Myocyte (in vitro differentiated cells): Measurements from ENCODE around the gene SAPCD2. TPM values are rescaled to one million over a fixed set of nuclear protein-coding genes. Genes with fewer than 3 reads are reported as not detected.
A peak's percentile ranks its signal among the peaks of the same experiment; 100 is the strongest.

Source experiments
- DNase-seq: peaks from one replicate; pipeline ENCODE4 v3.0.0-alpha.2; 2012; ENCODE audit warnings: low read depth
- total RNA-seq: library from RNA; depleted of rRNA; stranded (reverse); fragments of >200 nt; gene quantifications from 2 replicates; pipeline ENCODE4 v1.2.3, GENCODE V29; 2014

SAPCD2 gene
- total RNA-seq, 1 donor from 2014 or later: 1.9 TPM

GRCh38 chr9:137082222-137082924 lies 12.0 kb upstream of the SAPCD2 start:
- no peak for DNase-seq

- DNase-seq: no peak
Measured at GRCh38 chr9:137080260-137081122, 10.1 kb upstream of the SAPCD2 start.

- no peak for DNase-seq
Measured at GRCh38 chr9:137079401-137079787, 9.0 kb upstream of the SAPCD2 start.

- no peak for DNase-seq
Measured at GRCh38 chr9:137078701-137079400, 8.5 kb upstream of the SAPCD2 start.

DNA sequence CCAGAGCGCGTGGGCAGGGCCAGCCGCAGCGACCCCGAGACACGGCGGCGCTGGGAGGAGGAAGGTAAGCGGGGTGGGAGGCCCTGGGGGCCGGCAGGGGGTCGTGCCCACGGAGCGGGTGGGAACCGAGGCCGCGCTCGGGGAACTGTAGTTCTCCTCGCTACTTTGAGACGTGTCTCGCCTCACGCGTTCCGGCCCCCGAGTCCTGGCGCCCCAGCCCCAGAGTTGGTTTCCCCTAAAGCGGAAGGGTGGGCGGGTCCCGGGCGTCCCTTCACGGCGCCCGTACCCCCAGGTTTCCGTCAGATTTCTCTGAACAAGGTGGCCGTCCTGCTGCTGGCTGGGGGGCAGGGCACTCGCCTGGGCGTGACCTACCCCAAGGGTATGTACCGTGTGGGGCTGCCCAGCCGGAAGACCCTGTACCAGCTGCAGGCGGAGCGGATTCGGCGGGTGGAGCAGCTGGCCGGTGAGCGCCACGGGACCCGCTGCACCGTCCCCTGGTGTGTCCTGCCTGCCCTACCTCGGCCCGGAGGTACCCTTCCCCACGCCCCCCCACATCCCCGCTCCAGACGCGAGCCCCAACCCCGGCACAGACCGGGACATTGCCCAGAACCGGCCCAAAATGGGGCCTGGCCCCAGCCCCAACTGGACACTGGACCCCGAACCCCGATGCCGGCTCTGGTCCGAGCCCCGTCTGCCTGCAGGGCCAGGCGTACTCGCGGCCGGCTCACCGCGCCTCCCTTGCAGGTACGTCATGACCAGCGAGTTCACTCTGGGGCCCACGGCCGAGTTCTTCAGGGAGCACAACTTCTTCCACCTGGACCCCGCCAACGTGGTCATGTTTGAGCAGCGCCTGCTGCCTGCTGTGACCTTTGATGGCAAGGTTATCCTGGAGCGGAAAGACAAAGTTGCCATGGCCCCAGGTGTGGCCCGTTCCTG lies 7.7 kb upstream of the SAPCD2 start:
- peak; percentile 19 for DNase-seq

GRCh38 chr9:137077010-137077747 lies 6.8 kb upstream of the SAPCD2 start, which contains the start of gene UAP1L1:
Gene UAP1L1, plus strand, starts transcription at chr9:137077517. Its CDS starts 16 bp downstream, at chr9:137077533.
- peak; percentile 74 for DNase-seq

GRCh38 chr9:137076636-137077009 lies 6.3 kb upstream of the SAPCD2 start:
- no peak for DNase-seq

GRCh38 chr9:137075275-137075775 lies 5.0 kb upstream of the SAPCD2 start:
- no peak for DNase-seq

GRCh38 chr9:137074657-137075274 lies 4.4 kb upstream of the SAPCD2 start:
- no peak for DNase-seq

DNA sequence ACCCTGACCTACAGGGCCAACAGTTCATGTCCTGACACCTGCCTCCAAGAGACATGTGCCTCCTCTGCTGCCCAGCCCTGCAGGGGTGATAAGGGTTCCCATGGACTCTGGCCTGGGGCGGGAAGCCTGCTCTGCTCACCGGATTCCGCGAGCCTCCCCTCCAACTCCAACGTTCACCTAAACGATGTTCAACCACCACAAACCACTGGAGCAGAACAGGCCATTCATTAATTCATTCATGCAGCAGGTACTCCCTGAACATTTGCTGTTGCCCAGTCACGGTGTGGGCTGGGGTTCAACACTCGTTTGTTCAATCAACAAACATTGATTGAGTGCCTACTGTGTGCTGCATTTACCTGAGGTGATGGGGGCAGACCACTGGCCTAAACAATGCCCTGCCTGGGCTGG lies 3.6 kb upstream of the SAPCD2 start:
- DNase-seq: no peak

DNA sequence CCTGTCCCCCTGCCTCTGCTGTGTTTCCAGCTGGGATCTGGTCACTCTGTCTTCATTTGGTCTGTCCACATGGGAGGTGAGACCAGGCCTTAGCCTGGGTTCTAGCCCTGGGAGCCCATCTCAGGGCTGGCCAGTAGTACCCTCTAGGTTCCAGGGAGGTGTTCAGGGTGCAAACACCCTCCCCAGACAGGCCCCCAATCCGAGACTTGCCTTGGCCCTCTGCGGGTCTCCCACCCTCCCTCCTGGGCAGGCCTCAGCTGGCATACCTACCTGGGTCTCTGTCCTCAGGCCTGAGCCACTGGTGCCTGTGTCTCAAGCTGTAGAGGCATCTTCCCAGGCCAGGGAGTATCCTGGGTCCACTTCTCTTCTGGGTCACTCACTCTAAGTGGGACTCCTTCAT lies 925 bp upstream of the SAPCD2 start:
- DNase-seq: no peak

- DNase-seq: peak; percentile 41
Measured at GRCh38 chr9:137070906-137071275, 534 bp upstream of the SAPCD2 start.

GRCh38 chr9:137069508-137070091 lies 757 bp downstream of the SAPCD2 start:
- no peak for DNase-seq

DNA sequence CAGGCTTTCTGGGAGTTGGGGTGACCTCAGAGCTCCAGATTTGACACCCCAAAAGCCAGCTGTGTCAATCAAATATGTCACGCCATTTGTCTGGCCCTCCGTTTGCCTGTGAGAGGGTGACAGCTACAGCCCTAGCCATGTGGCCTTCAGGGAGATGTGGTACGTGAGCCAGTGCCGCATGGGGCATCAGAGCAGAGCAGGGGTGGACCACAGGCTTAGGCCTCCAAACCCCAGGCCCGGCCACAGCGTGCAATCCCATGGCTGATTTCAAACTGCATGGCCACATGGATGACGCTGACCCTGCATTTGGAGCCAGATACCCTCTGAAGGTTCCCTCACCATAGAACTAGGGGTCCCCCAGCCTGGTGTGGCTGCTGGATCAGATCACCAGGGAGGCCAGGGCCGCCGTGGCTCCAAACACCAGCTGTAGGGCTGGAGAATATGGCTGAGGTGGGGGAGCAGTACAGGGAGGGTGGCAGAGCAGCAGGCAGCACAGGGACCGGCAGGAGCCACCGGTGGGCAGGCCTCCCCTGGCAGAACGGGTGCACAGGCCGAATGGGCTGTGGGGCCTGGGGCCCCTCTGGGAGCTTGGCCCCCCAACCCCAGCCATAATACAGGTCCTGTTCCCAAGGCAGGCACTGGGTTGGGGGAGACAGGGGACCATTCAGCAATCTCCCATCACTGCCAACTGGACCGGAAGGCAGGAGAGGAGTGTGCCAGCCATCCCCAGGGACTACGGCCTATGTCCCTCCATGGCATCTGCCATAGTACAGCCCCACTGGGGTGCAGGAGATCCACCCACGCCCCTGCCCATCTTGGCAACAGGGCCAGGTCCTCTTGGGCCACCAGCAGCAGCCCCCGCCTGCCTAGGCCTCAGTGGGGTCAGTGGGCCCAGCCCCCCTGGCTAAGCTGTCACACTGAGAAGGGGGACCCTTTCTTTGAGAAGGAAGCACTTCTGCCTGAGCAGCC lies 1.5 kb downstream of the SAPCD2 start:
- no peak for DNase-seq

DNA sequence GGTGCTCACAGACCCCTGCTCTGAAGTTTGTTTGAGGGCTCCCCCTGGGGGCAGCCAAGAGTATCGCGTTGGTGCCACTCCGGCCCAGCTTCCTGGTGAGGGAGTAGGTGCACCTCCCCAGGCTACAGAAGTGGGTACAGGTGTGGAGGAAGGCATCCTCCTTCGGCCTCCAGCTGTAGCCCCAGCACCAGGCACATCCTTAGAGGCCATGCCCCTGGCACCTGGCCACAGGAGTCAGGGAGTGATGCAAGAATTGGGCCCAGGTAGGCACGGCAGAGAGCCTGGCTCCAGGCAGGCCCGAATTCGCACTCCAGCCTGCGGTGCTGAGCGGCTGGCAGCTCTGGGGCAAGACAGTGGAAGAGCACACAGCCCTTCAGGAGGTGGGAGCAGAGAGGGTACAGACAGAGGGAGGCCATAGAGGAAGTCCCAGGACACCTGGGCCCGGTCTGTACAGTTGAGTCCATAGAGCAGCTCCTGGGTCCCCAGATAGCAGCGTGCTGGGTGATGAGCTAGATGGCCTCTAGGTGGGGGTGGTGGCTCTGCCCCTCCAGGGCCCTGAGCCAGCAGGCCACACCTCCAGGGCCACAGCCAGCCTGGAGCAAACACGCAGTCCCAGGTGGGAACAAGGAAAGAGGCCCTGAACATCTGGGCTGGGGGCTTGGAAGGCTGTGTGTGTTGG lies 2.4 kb downstream of the SAPCD2 start:
- DNase-seq: peak; percentile 73

DNA sequence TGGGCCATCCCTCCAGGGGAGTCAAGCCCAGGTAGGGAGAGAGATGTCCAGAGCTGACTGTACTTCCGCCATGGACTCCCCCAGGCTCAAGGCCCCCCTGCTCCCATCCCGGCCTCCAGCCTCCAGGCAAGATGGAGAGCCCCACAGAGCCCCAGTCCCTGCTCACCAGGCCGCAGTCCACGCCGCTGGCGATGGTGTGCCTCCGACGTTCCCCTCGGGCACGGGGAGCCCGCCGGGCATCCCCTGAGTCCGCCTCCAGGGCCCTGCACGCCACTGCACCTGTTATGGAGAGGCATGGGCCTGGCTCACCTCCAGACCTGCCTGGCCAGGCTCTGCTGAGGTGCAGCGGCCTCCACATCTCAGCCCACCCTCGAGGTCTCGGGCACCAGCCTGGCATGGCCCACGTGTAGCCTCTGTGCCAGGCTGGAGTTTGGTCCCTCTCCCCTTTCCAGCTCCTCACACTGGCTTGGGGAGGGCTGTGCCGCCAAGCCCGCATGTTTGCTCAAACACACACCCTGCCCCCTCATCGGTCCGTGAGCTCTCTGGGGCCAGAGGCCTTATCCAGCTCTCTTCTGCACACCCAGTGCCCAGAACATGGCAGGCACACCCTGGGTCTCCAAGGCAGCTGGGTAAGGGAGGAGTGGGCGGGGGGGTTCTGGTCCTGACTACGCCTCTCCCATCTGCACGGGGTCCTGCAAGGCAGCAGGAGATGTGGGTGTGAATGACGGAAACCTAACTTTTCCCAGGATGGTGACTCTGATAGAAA lies 4.1 kb downstream of the SAPCD2 start:
- DNase-seq: no peak
